ENCODE results near the gene B4GALNT3. TPM values are rescaled to one million over a fixed set of nuclear protein-coding genes. Genes with fewer than 3 reads are reported as not detected.

Gene B4GALNT3
- total and polyA plus RNA-seq, 2 of the 13 experiments (the other 11 are each of a cell fraction or from before 2014, with no cell fraction given), result 3.2 to 4.4 TPM

- TF ChIP-seq, protein P1, sequence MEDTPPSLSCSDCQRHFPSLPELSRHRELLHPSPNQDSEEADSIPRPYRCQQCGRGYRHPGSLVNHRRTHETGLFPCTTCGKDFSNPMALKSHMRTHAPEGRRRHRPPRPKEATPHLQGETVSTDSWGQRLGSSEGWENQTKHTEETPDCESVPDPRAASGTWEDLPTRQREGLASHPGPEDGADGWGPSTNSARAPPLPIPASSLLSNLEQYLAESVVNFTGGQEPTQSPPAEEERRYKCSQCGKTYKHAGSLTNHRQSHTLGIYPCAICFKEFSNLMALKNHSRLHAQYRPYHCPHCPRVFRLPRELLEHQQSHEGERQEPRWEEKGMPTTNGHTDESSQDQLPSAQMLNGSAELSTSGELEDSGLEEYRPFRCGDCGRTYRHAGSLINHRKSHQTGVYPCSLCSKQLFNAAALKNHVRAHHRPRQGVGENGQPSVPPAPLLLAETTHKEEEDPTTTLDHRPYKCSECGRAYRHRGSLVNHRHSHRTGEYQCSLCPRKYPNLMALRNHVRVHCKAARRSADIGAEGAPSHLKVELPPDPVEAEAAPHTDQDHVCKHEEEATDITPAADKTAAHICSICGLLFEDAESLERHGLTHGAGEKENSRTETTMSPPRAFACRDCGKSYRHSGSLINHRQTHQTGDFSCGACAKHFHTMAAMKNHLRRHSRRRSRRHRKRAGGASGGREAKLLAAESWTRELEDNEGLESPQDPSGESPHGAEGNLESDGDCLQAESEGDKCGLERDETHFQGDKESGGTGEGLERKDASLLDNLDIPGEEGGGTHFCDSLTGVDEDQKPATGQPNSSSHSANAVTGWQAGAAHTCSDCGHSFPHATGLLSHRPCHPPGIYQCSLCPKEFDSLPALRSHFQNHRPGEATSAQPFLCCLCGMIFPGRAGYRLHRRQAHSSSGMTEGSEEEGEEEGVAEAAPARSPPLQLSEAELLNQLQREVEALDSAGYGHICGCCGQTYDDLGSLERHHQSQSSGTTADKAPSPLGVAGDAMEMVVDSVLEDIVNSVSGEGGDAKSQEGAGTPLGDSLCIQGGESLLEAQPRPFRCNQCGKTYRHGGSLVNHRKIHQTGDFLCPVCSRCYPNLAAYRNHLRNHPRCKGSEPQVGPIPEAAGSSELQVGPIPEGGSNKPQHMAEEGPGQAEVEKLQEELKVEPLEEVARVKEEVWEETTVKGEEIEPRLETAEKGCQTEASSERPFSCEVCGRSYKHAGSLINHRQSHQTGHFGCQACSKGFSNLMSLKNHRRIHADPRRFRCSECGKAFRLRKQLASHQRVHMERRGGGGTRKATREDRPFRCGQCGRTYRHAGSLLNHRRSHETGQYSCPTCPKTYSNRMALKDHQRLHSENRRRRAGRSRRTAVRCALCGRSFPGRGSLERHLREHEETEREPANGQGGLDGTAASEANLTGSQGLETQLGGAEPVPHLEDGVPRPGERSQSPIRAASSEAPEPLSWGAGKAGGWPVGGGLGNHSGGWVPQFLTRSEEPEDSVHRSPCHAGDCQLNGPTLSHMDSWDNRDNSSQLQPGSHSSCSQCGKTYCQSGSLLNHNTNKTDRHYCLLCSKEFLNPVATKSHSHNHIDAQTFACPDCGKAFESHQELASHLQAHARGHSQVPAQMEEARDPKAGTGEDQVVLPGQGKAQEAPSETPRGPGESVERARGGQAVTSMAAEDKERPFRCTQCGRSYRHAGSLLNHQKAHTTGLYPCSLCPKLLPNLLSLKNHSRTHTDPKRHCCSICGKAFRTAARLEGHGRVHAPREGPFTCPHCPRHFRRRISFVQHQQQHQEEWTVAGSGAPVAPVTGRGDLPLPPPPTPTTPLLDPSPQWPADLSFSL (CRISPR knock-in tag; IDR thresholded peaks at IDR 0.05), result no peak
- TF ChIP-seq PRPF4 (IDR thresholded peaks at IDR 0.05; ENCODE audit: low read depth, low read length, poor library complexity, severe bottlenecking) (no peak), TFDP2 (CRISPR knock-in tag; IDR thresholded peaks at IDR 0.05) (no peak), THAP11 (CRISPR knock-in tag; IDR thresholded peaks at IDR 0.05) (no peak), ZNF251 (CRISPR knock-in tag; IDR thresholded peaks at IDR 0.05) (no peak), BRCA1 (CRISPR knock-in tag; IDR thresholded peaks at IDR 0.05) (no peak), ZBTB33 (CRISPR knock-in tag; IDR thresholded peaks at IDR 0.05) (no peak), SMYD3 (CRISPR knock-in tag; IDR thresholded peaks at IDR 0.05) (no peak), ZEB1 (IDR thresholded peaks at IDR 0.05; ENCODE audit: insufficient replicate concordance, low read depth) (no peak), PRDM10 (CRISPR knock-in tag; IDR thresholded peaks at IDR 0.05; ENCODE audit: low read depth) (no peak), ZNF616 (CRISPR knock-in tag; IDR thresholded peaks at IDR 0.05; ENCODE audit: low read depth) (no peak)
Measured at GRCh38 chr12:547883-548470, 88.2 kb downstream of the B4GALNT3 start (continued).
